HT1080 (cell line): Measurements from ENCODE around the gene RBM39. TPM values are rescaled to one million over a fixed set of nuclear protein-coding genes. Genes with fewer than 3 reads are reported as not detected.
A peak's percentile ranks its signal among the peaks of the same experiment; 100 is the strongest.
"Not testable (repeated sequence)": the region's sequence is repeated elsewhere in the genome, so short reads cannot be mapped to it uniquely, and the experiment has no call there.

Experiments
- DNase-seq: peaks from one replicate; pipeline ENCODE4 v3.0.0-alpha.2; 2015; ENCODE audit warnings: low read depth
- polyA plus RNA-seq, 2 experiments: library from polyadenylated mRNA; depleted of rRNA; stranded (reverse); fragments of >200 nt; gene quantifications; 2 replicates each; pipeline ENCODE4 v1.2.3, GENCODE V29; 2015
- total RNA-seq: library from RNA; depleted of rRNA; stranded (reverse); fragments of >200 nt; shearing (Covaris generic); gene quantifications from 2 replicates; pipeline ENCODE4 v1.2.3, GENCODE V29; 2014; rRNA removed

Gene RBM39
- 197 and 209 TPM in 2 replicates for total RNA-seq
- 116 and 132 TPM in 2 replicates for polyA plus RNA-seq (2015; cell fraction: cytosol; rRNA removed)
- 801 and 809 TPM in 2 replicates for polyA plus RNA-seq (2015; cell fraction: nucleus; rRNA removed)

- peak; percentile 100 for DNase-seq
These were observed at the start of gene RBM39 for GRCh38 chr20:35741892-35742740. Gene RBM39 (minus strand): TSS chr20:35742260. CDS start chr20:35740874, 1,386 bp downstream.

GRCh38 chr20:35791821-35792220 lies 49.8 kb upstream of the RBM39 start:
- no peak for DNase-seq

- no peak for DNase-seq
These were observed 49.0 kb upstream of the RBM39 start for GRCh38 chr20:35791097-35791496.

GRCh38 chr20:35788796-35789195 lies 46.7 kb upstream of the RBM39 start:
- no peak for DNase-seq

- DNase-seq: not testable (repeated sequence)
These were observed 43.5 kb upstream of the RBM39 start for GRCh38 chr20:35785541-35785940.

GRCh38 chr20:35783811-35784210 lies 41.8 kb upstream of the RBM39 start:
- DNase-seq: not testable (repeated sequence)

GRCh38 chr20:35776513-35777101 lies 34.5 kb upstream of the RBM39 start:
- DNase-seq: no peak

- DNase-seq: no peak
These were observed 32.3 kb upstream of the RBM39 start for GRCh38 chr20:35774391-35774790.

GRCh38 chr20:35773154-35773751 lies 31.2 kb upstream of the RBM39 start:
- DNase-seq: no peak

- no peak for DNase-seq
These were observed 30.6 kb upstream of the RBM39 start for GRCh38 chr20:35772563-35773058.

GRCh38 chr20:35771689-35772562 lies 29.9 kb upstream of the RBM39 start, which contains the start of gene PHF20:
Gene PHF20 (plus strand): TSS chr20:35772015. CDS start chr20:35801523, 29,508 bp downstream.
- DNase-seq: peak; percentile 82

GRCh38 chr20:35771367-35771688 lies 29.3 kb upstream of the RBM39 start:
- DNase-seq: no peak

GRCh38 chr20:35768731-35769664 lies 26.9 kb upstream of the RBM39 start:
- peak; percentile 97 for DNase-seq

GRCh38 chr20:35767683-35768481 lies 25.8 kb upstream of the RBM39 start:
- DNase-seq: peak; percentile 79

GRCh38 chr20:35766843-35767242 lies 24.8 kb upstream of the RBM39 start:
- no peak for DNase-seq

- not testable (repeated sequence) for DNase-seq
These were observed 22.9 kb upstream of the RBM39 start for GRCh38 chr20:35764936-35765335.

- no peak for DNase-seq
These were observed 20.4 kb upstream of the RBM39 start for GRCh38 chr20:35762461-35762860.

GRCh38 chr20:35761548-35761947 lies 19.5 kb upstream of the RBM39 start:
- DNase-seq: not testable (repeated sequence)
